PFSK-1 (cell line): ENCODE measurements around the gene CXCR5.

Experiments
- FOXP2 ChIP-seq: optimal IDR thresholded peaks from 2 replicates; pipeline ENCODE3; 2011; ENCODE audit warnings: borderline replicate concordance, control low read depth, inconsistent platforms; ENCODE audit not compliant: insufficient read depth; ENCODE audit errors: extremely low read length, extremely low read depth
- POLR2AphosphoS5 ChIP-seq: IDR thresholded peaks from 2 replicates; pipeline ENCODE4 v1.6.1; 2012; ENCODE audit warnings: low read depth, mild to moderate bottlenecking, control low read depth, low read length, moderate library complexity
- REST ChIP-seq, 2 experiments: IDR thresholded peaks; 2 replicates each; pipeline versions ENCODE4 v1.6.1 to v1.8.0; 2011 to 2012; ENCODE audit warnings: low read depth in 2 of 2, low read length in 2 of 2, control low read depth in 1 of 2, inconsistent platforms in 1 of 2, mild to moderate bottlenecking in 1 of 2, moderate library complexity in 1 of 2; ENCODE audit not compliant: insufficient read depth in 1 of 2
- SIN3A ChIP-seq: IDR thresholded peaks from 2 replicates; pipeline ENCODE4 v1.6.1; 2012; ENCODE audit warnings: mild to moderate bottlenecking, low read length, moderate library complexity, borderline replicate concordance; ENCODE audit not compliant: insufficient read depth
- TAF1 ChIP-seq: IDR thresholded peaks from 2 replicates; pipeline ENCODE4 v1.6.1; 2012; ENCODE audit warnings: low read length, control low read depth, borderline replicate concordance; ENCODE audit not compliant: insufficient read depth

Gene CXCR5

GRCh38 chr11:118884875-118885274 is 1.2 kb downstream of the CXCR5 start:
- TF ChIP-seq REST (IDR thresholded peaks at IDR 0.05; ENCODE audit: insufficient read depth in 1 of 2, low read depth in 2 of 2, low read length in 2 of 2) (no peak), SIN3A (no peak), FOXP2 (no peak), POLR2AphosphoS5 (no peak), TAF1 (no peak)

GRCh38 chr11:118885319-118885718 is 1.6 kb downstream of the CXCR5 start:
- no peak for TF ChIP-seq SIN3A
- no peak for TF ChIP-seq REST (IDR thresholded peaks at IDR 0.05; ENCODE audit: insufficient read depth in 1 of 2, low read depth in 2 of 2, low read length in 2 of 2)
- no peak for TF ChIP-seq FOXP2
- TF ChIP-seq POLR2AphosphoS5, result no peak
- TF ChIP-seq TAF1, result no peak

GRCh38 chr11:118885831-118886565 is 2.3 kb downstream of the CXCR5 start:
- no peak for TF ChIP-seq FOXP2
- no peak for TF ChIP-seq TAF1
- TF ChIP-seq REST (IDR thresholded peaks at IDR 0.05; ENCODE audit: insufficient read depth in 1 of 2, low read depth in 2 of 2, low read length in 2 of 2), result no peak

GRCh38 chr11:118886681-118887111 is 3.0 kb downstream of the CXCR5 start:
- TF ChIP-seq POLR2AphosphoS5, result no peak
- no peak for TF ChIP-seq FOXP2
- no peak for TF ChIP-seq TAF1
- no peak for TF ChIP-seq REST (IDR thresholded peaks at IDR 0.05; ENCODE audit: insufficient read depth in 1 of 2, low read depth in 2 of 2, low read length in 2 of 2)
- no peak for TF ChIP-seq SIN3A

GRCh38 chr11:118887206-118887605 is 3.5 kb downstream of the CXCR5 start:
- TF ChIP-seq POLR2AphosphoS5 (no peak), SIN3A (no peak), TAF1 (no peak), REST (IDR thresholded peaks at IDR 0.05; ENCODE audit: insufficient read depth in 1 of 2, low read depth in 2 of 2, low read length in 2 of 2) (no peak), FOXP2 (no peak)
